ENCODE measurements around the gene MEIS2. TPM values are rescaled to one million over a fixed set of nuclear protein-coding genes. Genes with fewer than 3 reads are reported as not detected.

MEIS2 gene
- 7.3 to 12.0 TPM (median 8.5 TPM) in 5 replicates for total RNA-seq (2022; extraction: Qiagen RNA extraction)

GRCh38 chr15:37100109-37100965 is at the start of gene MEIS2:
MEIS2 (minus strand) TSS chr15:37100549; CDS start chr15:37099466, 1,083 bp downstream.

Measured in A549 treated with Hydrocortisone at 1 μM for 4 hours (cell line).